Stimulated activated CD8-positive, alpha-beta memory T cell treated with anti-CD3 and anti-CD28 coated beads, Interleukin-7, amount 100 ng/mL, for 4 hours (primary cell): ENCODE results near the gene MFSD12.

Experiments
- DNase-seq, 2 donors: peaks; one replicate each; pipeline ENCODE4 v3.0.0-alpha.2; 2020; ENCODE audit warnings: low read depth in 2 of 2

Gene MFSD12

DNA sequence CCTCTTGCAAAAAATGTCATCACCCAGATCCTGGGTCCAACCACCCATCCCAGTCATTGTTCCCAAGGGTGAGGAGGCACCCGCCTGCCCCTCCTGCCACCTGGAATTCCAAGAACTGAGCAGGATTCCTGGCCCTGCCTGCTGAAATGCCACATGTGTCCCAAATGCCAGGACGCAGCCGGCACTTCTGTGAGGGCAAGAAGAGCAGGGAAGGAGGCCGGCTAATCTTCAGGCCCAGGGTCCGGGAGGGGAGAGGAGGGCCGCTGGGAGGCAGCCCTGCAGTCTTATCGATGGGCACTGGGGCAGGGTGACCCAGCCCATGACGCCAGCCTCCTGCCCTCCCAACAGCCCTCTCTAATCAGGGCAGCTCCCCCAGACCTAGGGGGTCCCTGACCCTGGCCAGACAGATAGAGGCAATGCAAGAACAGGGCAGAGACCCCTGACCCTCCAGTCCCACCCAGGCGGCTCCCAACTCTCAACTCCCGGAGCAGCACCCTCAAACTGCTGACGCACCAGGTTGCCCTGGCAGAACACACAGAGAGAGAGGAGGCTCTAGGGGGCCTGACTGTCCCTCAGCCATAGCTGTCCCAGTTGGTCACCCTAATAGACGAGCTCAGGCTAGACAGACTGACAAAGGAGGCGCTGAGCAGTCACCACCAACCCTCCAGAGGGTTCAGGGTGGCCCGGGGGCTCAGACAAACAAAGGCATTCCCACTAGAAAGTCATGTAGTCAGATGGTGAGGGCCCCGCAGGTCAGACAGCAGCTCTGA, 1.5 kb downstream of the MFSD12 start:
- DNase-seq: no peak

DNA sequence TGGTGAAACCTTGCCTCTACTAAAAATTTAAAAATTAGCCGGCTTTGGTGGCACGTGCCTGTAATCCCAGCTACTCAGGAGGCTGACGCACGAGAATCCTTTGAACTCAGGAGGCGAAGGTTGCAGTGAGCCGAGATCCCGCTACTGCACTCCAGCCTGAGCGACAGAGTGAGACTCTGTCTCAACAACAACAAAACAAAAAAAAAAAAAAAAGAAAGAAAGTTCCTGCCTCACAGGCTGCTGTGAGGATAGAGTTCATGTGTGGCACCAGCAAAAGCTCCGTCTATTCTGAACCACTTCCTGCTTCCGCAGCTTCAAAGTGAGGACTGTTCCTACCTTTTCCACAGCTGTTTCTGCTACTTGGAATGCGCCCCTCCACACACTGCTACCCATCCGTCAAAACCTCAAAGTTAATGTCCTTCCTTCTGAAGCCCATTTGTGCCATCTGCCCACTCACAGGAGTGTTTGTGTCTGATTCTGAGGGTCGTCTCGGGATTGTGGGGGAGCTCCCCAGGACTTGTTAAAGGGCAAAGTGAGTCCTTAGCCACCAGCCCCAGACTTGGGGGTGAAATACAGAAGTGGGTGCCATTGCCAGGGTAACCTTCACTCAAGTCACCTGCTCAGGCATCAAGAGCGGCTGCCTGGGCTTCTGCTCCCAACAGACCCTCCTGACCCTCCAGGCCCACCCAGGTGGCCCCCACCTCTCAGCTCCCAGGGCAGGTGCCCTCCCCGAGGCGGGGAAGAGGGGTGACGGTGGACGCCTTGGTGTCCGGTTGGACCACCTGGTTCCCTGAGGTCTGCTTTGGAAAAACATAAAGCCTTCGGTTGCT, 2.9 kb downstream of the MFSD12 start:
- DNase-seq: no peak

DNA sequence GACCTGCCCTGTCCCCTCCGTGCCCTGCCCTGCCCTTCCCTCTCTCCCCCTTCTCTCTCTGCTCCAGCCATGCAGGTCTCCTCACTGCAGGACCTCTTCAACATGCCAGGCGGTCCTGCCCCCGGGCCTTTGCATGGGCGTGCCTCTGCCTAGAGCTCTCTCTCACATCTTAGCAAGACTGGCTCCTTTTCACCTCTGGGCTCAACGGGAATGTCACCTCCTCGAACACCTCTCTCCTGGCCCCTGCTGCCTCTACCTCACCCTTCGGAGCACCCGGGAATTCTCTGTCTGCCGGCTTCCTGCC, 5.6 kb downstream of the MFSD12 start:
- DNase-seq: no peak

DNA sequence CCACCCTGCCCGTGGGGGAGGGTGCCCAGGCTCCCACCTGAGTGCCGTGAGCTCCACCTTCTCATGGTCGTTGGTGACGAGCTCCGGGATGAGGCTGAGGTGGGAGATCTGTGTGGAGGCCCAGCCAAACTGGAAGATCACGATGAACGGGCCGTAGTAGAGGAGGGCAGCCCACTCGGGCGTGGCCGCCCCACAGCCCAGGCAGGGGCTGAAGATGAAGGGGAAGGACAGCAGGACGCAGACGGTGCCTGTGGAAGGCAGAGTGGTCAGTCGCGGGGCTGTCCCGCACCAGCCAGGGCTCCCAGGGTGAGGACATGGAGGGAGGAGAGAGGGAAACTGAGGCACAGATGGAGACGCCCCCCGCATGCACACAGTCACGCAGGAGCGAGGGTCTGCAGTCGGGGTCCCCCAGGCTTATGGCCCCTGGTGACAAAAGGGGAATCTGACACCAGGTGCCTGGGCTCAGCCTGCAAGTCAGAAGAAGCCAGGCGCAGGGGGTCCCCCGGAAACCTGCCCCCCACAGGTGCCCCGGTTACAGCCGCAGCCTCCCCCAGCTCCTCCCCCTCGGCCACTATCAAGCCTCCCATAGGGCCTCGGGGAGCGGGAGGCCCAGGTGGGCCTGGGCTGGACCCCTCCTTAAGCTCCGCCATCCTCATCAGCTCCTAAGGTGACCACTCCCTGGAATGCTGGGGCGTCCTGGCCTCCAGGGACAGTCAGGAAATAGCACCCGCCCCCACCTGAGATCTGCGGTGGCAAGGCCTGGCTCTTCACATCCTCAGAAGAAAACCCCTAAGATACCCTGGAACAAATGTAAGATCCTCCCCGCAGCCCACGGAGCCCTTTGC, 6.2 kb downstream of the MFSD12 start:
- no peak for DNase-seq

DNA sequence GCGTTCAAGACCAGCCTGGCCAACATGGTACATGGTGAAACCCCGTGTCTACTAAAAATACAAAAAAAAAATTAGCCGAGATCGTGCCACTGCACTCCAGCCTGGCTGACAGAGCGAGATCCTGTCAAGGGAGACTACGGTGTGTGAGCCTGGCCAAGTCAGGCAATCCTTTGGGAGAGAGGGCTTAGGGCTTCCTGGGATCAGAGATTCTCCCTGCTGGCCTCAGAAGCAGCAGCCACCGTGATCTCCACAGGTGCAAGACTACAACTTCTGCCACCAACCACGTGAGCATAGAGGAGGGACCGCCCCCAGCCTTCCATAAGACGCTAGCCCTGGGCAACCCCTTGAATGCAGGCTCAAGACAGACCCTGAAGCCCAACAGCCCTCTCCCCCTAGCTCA, 7.6 kb downstream of the MFSD12 start:
- no peak for DNase-seq

DNA sequence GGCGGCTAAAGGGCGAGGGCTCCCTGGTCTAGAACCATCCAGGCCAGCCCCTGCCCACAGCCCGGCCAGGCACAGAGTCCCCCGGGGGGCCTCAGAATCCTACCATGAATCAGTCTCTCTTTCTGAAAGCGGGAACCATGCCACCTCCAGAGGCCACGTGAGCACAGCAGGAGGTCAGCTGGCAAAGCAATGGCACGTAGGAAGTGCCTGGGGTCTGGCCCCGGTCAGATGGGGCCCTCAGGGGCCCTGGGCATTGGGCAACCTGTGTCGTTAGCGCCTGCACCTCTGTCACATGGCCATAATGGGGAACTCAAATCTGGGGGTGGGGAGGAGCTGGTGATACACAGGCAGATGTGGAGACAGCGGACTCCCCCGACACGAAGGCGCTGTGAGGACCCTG, 8.8 kb downstream of the MFSD12 start:
- no peak for DNase-seq

DNA sequence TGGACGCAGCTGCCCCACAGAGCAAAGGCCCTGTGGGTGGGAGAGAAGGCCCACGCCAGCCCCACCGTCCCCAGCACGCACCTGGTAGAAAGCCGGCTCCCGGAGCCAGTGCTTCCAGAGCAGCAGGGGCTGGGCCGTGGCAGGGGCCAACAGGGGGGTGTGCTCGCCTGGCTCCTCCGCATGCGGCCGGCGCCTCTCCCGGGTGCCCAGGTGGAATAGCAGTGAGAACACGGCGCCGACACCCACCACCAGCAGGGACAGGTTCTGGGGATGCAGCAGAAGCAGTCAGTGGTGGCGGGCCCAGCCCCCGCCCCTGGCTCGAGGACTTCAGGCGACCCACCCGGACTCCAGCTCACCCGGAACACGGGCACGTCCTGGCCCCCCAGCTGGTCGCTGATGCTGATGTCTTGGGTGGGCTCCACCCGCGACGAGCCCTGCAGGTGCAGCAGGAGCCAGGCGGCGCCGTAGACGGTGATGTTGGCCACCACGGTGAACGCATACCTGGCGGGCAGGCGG, 9.6 kb downstream of the MFSD12 start:
- DNase-seq: no peak

DNA sequence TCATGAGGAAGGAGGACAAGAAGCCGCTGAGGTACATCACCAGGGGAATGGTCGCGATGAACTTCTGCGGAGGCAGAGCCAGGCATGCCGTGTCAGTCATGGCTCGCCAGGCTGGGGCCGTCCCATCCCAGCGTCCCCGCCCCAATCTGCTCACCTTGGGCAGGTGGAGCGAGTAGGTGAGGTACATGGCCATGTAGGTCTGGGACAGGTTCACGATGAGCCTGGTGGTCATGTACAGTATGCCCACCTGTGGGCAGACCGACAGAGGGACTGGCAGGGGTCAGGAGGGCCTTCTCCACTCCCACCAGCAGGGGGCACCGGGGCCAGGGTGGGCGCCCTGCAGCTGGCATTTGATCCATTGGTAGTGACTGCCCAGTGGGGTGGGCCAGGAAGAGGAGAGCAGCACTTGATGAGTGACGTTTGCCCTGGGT, 10.1 kb downstream of the MFSD12 start:
- DNase-seq: no peak

DNA sequence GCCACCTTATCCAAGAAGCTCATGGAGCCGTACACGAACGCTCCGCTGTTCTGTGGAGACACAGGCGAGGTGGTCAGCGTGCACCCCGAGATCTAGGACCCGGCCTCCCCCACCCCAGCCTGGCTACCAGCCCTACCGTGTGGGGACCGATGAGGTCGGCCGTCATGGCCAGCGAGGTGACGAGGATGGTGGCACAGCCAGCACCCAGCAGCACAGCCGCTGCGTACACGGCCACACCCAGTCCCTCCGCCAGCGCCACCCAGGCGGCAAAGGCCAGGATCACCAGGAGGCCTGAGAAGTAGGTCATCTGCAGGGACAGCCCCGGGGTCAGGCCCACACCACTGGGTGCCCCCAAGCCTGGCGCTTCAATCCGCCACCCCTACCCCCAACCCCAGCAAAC, 11.3 kb downstream of the MFSD12 start:
- DNase-seq: no peak

DNA sequence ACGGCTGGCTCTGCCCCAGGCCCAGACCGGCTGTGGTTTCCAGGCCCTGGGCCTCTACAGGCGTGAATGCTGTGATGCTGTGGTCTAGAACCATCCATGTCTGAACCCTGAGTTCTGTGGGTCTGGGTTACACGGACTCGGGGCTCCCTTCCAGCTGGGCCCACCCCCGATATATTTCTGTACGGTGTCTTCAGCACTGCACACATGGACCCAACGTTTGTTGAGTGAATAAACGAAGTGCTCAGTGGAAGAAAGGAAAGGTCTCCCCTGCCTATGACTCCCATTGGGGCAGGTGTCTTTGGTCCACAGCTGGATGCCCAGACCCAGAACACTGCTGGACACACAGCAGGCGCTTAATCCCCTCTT, 11.7 kb downstream of the MFSD12 start:
- DNase-seq: no peak

DNA sequence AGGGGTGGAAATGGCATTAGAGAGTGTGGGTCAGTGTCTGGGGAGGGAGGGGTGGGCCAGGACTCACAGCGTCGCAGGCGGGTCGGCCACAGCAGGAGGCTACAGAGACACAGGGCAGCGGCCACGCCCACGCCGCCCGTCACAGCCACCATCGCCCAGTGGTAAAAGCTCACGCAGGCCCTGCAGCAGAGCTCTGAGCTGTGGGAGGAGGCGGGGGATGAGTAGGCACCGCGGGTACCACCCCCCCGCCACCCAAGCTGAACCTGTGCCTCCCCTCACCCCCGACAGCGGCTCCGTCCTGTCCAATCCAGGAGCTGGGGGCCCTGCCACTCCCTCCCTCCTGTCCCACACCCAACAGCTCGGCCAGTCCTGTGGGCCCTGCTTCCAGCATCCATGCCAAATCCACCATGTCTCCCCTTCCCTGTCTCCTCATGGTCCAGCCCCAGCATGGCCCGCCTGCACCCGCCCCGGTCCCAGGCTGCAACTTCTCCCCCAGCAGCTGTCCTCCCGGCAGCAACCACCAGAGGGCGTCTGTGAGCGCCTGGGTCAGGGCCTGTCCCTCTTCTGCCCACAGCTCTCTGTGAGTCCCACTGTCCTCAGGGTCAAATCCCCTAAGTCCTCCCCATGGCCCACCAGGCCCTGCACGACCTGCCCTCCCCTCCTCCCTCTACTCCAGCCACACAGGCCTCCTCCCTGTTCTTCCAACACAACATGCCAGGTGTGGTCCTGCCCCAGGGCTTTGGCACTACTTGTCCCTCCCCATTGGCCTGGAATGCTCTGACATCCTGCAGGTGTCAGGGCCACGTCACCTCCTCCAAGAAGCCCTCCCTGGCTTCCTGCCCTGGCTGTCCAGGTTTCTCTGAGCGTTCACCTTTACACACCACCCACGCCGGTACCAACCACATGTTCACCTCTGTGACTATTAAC, 12.4 kb downstream of the MFSD12 start:
- DNase-seq: peak; percentile 44 to 46

DNA sequence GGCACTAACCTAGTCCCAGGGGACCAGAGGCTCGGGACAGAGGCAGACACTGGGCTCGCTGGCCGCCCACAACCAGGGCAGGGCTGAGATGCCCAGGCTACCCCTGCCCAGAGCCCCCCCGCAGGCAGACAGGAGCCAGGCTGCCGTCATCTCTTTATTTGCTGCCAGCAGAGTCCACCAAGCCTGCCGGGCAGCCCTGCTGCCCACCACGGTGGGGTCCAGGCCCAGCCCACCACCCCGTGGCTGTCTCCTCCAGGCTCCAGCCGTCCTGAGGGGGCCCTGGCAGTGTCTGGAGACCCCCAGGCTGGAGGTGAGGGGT, 13.4 kb downstream of the MFSD12 start:
- no peak for DNase-seq

DNA sequence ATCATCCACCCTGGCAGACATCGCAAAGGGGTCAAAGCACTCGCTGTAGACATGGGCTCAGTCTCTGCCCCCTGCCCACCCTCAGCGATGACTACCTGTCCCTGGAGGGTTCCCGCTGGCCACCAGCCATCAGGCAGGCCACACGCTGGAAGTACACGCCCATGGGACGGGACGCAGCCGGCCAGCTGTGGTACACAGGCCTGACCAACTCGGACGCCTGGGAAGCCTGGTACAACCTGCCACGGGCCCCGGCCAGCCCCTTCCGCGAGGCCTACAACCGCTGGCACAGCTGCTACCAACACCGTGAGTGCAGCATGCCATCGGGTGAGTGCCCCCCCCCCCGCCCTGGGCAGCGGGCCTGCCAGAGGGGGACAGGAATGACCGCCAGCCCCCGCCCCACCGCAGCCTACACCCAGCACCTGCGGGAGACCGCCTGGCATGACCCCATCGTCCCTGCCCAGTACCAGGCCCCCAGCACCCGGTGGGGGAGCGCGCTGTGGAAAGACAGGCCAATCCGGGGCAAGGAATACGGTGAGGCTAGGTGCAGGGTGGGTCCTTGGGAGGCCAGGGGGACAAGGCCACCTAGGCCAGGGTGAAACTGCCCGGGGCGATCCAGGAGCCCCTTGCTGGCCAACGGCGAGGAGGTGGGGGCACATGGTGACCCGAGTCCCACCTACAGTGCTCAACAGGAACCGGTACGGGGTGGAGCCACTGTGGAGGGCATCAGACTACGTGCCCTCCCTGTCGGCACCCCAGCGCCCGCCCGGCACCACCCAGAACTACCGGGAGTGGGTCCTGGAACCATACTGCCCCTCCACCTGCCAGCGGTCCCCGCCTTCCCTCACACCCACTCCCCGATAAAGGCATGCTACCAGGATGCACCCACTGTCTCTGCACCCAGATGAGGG, 14.0 kb downstream of the MFSD12 start:
- no peak for DNase-seq

DNA sequence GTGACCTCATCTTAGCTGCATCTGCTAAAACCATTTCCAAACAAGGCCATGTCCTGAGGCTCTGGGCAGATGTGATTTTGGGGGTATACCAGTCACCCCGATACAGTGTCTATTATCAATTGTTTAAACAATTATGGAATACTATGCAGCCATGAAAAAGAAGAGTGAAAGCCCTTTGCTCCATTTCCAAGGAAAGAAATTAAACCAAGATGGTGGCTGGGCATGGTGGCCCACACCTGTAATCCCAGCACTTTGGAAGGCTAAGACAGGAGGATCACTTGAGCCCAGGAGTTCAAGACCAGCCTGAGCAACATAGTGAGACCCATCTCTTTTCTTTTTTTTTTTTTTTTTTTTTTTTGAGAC, 17.6 kb downstream of the MFSD12 start:
- DNase-seq: no peak

DNA sequence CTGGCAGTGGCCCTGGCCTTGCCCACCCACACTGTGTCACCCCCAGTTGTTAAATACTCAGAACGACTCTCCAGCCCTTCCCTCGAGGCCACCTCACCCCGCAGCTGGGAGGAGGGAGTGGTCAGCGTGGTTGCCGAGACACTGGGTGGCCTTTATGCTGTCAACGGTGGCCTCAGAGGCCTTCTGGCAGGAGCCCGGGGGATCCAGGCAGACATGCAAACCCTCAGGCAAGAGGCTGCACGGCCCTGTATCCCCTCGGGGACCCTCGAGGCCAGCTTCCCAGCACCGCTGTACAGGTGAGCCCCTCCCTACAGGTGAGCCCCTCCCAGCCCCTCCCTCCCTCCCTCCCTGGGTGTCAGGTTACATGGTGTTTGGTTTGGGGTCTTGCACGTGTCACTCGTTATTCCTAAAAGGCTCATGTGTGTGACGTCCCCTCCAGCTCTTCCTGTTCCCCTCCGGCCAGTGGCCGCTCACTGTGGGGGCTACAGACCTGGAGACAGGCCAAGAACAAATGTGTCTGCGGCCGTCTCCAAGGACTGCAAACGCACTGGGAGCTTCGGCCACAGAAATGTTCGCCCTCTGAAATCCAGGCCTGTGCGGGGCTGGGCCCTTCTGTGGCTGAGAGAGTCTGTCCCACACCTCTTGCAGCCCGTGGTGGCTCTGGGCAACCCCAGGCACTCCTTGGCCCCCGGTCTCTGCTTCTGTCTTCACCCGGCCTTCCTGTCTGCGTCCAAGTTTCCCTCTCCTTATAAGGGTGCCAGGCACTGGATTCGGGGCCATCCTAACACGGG, 18.2 kb downstream of the MFSD12 start, which contains the start of gene TEKTIP1:
Gene TEKTIP1, plus strand, starts transcription at position 210 of the 791 bp plus-strand sequence. Its CDS starts 4 bp downstream, at position 214.
- DNase-seq: no peak

DNA sequence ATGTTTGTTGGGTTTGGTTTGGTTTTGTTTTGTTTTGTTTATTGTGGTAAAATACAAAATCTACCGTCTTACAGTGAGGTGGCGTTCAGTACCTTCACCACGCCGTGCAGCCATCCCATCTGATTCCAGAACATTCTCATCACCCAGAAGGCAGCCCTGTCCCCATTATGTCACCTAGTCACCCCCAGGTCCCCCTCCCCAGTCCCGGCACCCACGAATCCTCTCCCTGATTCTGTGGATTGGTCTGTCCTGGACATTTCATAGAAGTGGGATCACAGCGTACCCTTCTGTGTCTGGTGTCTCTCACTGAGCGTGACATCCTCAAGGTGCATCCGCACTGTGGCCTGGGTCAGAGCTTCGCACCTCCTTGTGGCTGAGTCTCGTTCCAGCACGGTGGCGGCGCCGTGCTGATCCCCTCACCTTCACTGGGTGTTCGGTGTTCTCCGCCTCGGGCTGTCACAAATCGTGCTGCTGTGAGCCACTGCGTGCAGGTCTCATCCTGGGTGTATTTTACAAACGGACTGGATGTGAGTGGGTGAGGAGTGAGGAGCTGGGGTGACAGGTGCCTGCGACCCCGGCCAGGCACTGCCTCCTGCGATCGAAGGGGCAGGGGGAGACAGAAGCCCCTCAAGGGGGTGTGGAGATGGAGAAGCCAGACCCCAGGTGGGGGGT, 19.0 kb downstream of the MFSD12 start:
- DNase-seq: no peak

DNA sequence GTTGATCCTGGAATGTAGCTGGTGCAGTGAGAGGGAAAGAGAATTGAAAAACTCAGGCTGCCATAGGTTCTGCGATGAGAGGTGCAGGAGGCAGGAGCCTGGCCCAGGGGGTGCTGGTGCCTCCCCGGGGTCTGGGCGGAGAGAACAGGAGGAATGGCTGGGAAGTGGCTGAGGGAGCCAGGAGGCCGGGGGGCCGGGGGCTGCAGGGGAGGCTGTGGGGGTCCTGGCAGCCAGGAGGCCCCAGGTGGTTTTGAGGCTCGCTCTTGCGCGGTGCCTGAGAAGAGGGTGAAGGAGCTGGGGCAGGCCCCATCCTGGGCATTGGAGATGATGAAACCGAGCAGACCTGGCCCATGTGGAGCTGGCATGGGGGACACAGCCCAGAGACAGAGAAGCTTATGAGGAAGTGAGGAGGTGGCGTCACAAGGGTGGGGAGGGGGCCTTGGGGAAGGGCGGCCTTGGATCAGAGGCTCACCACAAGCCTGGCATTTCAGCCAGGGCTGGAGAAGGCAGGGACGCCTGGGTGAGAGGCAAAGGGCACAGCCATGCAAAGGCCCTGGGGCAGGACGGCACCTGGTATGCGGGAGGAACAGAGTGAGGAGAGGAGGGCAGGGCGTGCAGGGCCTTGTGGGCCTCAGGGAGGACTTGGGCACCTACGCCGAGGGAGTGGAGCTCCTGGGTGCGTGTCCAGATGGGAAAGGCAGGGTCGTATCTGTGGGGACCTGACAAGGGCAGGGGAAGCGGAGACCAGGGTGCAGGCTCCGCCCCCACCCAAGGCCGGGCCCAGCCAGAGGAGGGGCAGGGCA, 19.7 kb downstream of the MFSD12 start:
- DNase-seq: no peak

DNA sequence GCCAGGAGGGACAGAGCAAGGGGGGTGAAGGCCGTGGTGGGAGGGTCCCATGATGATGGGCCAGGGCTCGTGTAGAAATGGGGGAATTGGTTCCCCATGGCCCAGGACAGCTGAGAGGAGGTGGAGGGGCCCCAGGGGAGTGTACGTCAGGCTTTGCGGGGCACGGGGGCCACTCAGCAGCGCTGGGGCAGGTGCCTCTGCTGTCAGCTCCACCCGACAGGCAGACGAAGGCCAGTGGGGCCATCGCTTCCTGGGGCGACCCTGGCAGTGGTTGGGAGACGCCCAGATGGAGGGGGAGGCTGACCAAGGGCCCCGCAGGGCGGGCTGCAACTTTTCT, 20.3 kb downstream of the MFSD12 start:
- DNase-seq: no peak
